H1 (cell line): ENCODE results near the gene PPME1. TPM values are rescaled to one million over a fixed set of nuclear protein-coding genes. Genes with fewer than 3 reads are reported as not detected.
A peak's percentile ranks its signal among the peaks of the same experiment; 100 is the strongest.

Source experiments
- CTCF ChIA-PET: fragments of 300-600 bp; sonication (Branson Sonifier 250); formaldehyde crosslinking; loops from one replicate; lab custom pipeline; 2021; ENCODE audit not compliant: partially characterized antibody; lab: Charles Lee
- POLR2A ChIA-PET: fragments of 300-600 bp; sonication (Branson Sonifier 250); formaldehyde crosslinking; loops from one replicate; lab custom pipeline; 2021; ENCODE audit warnings: inconsistent platforms; ENCODE audit not compliant: partially characterized antibody; lab: Charles Lee
- DNase-seq, 2 experiments: peaks; one replicate each; pipeline versions ENCODE4 v3.0.0 to v3.0.0-alpha.2; 2010 to 2022; ENCODE audit warnings: low spot score in 2 of 2, low read depth in 1 of 2, mixed read lengths in 1 of 2
- FAIRE-seq: peaks from 2 replicates; lab custom pipeline; 2011; peaks lifted over from hg19 to GRCh38; lab: Jason Lieb, UNC
- H2AFZ ChIP-seq: 2 replicates; pipeline ENCODE4 v1.8.1; 2012; ENCODE audit warnings: low read length, inconsistent platforms
- H2AK5ac ChIP-seq: 2 replicates; pipeline ENCODE4 v1.6.1; 2013; ENCODE audit warnings: low read depth, low read length
- H2BK120ac ChIP-seq: replicated peaks from 2 replicates; pipeline ENCODE3; 2013; ENCODE audit warnings: low read depth, low read length, inconsistent platforms
- H2BK12ac ChIP-seq: 2 replicates; pipeline ENCODE4 v1.6.1; 2013; ENCODE audit warnings: low read depth, low read length
- H2BK15ac ChIP-seq: 2 replicates; pipeline ENCODE4 v1.6.1; 2013; ENCODE audit warnings: low read length
- H2BK20ac ChIP-seq: 2 replicates; pipeline ENCODE4 v1.6.1; 2013; ENCODE audit warnings: low read length
- H2BK5ac ChIP-seq: 2 replicates; pipeline ENCODE4 v1.6.1; 2013; ENCODE audit warnings: low read depth, low read length
- H3K14ac ChIP-seq: 2 replicates; pipeline ENCODE4 v1.6.1; 2013; ENCODE audit warnings: inconsistent platforms; ENCODE audit not compliant: insufficient read length
- H3K18ac ChIP-seq: 2 replicates; pipeline ENCODE4 v1.6.1; 2013; ENCODE audit warnings: low read length; ENCODE audit errors: extremely low read depth
- H3K23ac ChIP-seq: 2 replicates; pipeline ENCODE4 v1.6.1; 2013; ENCODE audit warnings: inconsistent platforms; ENCODE audit not compliant: insufficient read length
- H3K23me2 ChIP-seq: 2 replicates; pipeline ENCODE4 v1.6.1; 2013; ENCODE audit warnings: low read depth, low read length
- H3K27ac ChIP-seq: 2 replicates; pipeline ENCODE4 v1.6.1; 2011; ENCODE audit warnings: low read depth, low read length, inconsistent platforms
- H3K27me3 ChIP-seq, 4 experiments: replicated peaks in 1 of 4; 1 replicate in 1 of 4; 2 replicates in 3 of 4; pipeline versions ENCODE4 v1.6.1 to v1.8.1; 2011 to 2013; ENCODE audit warnings: low read length in 3 of 4, mild to moderate bottlenecking in 3 of 4, inconsistent platforms in 2 of 4, mixed read lengths in 2 of 4, moderate library complexity in 1 of 4; ENCODE audit not compliant: control insufficient read depth in 3 of 4, insufficient read depth in 3 of 4; ENCODE audit errors: extremely low read depth in 1 of 4
- H3K36me3 ChIP-seq, 4 experiments: 2 replicates each; pipeline versions ENCODE4 v1.6.1 to v1.8.1; 2011 to 2013; ENCODE audit warnings: mild to moderate bottlenecking in 4 of 4, low read length in 3 of 4, moderate library complexity in 2 of 4, control low read depth in 1 of 4, inconsistent platforms in 1 of 4; ENCODE audit not compliant: insufficient read depth in 4 of 4, control insufficient read depth in 2 of 4
- H3K4ac ChIP-seq: replicated peaks from 2 replicates; pipeline ENCODE3; 2013; ENCODE audit warnings: low read length, low read depth, mixed read lengths, inconsistent platforms; ENCODE audit not compliant: insufficient read length
- H3K4me1 ChIP-seq, 4 experiments: replicated peaks in 1 of 4; 1 replicate in 1 of 4; 2 replicates in 3 of 4; pipeline versions ENCODE4 v1.6.1 to v1.8.1; 2011 to 2013; ENCODE audit warnings: low read length in 3 of 4, inconsistent platforms in 2 of 4, mixed read lengths in 1 of 4; ENCODE audit not compliant: insufficient read depth in 4 of 4, control insufficient read depth in 3 of 4
- H3K4me2 ChIP-seq, 2 experiments: 2 replicates each; pipeline versions ENCODE4 v1.6.1 to v1.8.1; 2011 to 2013; ENCODE audit warnings: low read depth in 2 of 2, low read length in 2 of 2, control low read depth in 1 of 2, inconsistent platforms in 1 of 2, mild to moderate bottlenecking in 1 of 2; ENCODE audit not compliant: insufficient read depth in 1 of 2
- H3K4me3 ChIP-seq, 4 experiments: fragments of 200-600, 300-600 bp in 1 of 4; sonication (generic), shearing (Covaris generic), sonication (Bioruptor Twin) in 1 of 4; 2 replicates each; pipeline versions ENCODE4 v1.5.1 to v1.8.1; 2011 to 2016; ENCODE audit warnings: low read length in 4 of 4, low read depth in 3 of 4, control low read depth in 2 of 4, inconsistent platforms in 2 of 4, mild to moderate bottlenecking in 2 of 4, mixed read lengths in 1 of 4, moderate library complexity in 1 of 4; ENCODE audit not compliant: insufficient read depth in 2 of 4; ENCODE audit errors: extremely low read depth in 1 of 4
- H3K56ac ChIP-seq: replicated peaks from 2 replicates; pipeline ENCODE3; 2013; ENCODE audit warnings: low read depth, mild to moderate bottlenecking, mixed read lengths, low read length, inconsistent platforms; ENCODE audit not compliant: insufficient read length
- H3K79me1 ChIP-seq: 2 replicates; pipeline ENCODE4 v1.6.1; 2013; ENCODE audit warnings: low read depth, low read length, control low read depth
- H3K79me2 ChIP-seq, 2 experiments: 2 replicates each; pipeline versions ENCODE4 v1.6.1 to v1.8.1; 2012 to 2013; ENCODE audit warnings: low read length in 2 of 2, mild to moderate bottlenecking in 2 of 2, inconsistent platforms in 1 of 2; ENCODE audit not compliant: insufficient read depth in 2 of 2, control insufficient read depth in 1 of 2
- H3K9ac ChIP-seq, 4 experiments: replicated peaks in 1 of 4; 1 replicate in 1 of 4; 2 replicates in 3 of 4; pipeline versions ENCODE4 v1.6.1 to v1.8.1; 2011 to 2013; ENCODE audit warnings: low read depth in 3 of 4, low read length in 3 of 4, control low read depth in 2 of 4, mild to moderate bottlenecking in 2 of 4, moderate library complexity in 2 of 4, inconsistent platforms in 1 of 4; ENCODE audit errors: extremely low read depth in 1 of 4
- H3K9me3 ChIP-seq, 2 experiments: 2 replicates each; pipeline versions ENCODE4 v1.6.1 to v1.8.1; 2012 to 2013; ENCODE audit warnings: mild to moderate bottlenecking in 2 of 2, moderate library complexity in 2 of 2, control low read depth in 1 of 2, inconsistent platforms in 1 of 2, low read depth in 1 of 2, low read length in 1 of 2, mixed read lengths in 1 of 2; ENCODE audit not compliant: insufficient read depth in 2 of 2
- H4K20me1 ChIP-seq, 2 experiments: replicated peaks in 1 of 2; 2 replicates each; pipeline versions ENCODE3 to v1.8.1; 2011 to 2013; ENCODE audit warnings: inconsistent platforms in 2 of 2, low read length in 2 of 2, mild to moderate bottlenecking in 1 of 2; ENCODE audit not compliant: insufficient read depth in 2 of 2, control insufficient read depth in 1 of 2
- H4K5ac ChIP-seq: 2 replicates; pipeline ENCODE4 v1.6.1; 2013; ENCODE audit warnings: low read length, low read depth, mixed read lengths, inconsistent platforms; ENCODE audit not compliant: insufficient read length
- H4K8ac ChIP-seq: 2 replicates; pipeline ENCODE4 v1.8.0; 2013; ENCODE audit warnings: mild to moderate bottlenecking, moderate library complexity, low read length, inconsistent platforms; ENCODE audit not compliant: insufficient read depth; ENCODE audit errors: extremely low read depth
- H4K91ac ChIP-seq: replicated peaks from 2 replicates; pipeline ENCODE3; 2013; ENCODE audit warnings: low read length, mixed read lengths, inconsistent platforms; ENCODE audit not compliant: insufficient read length
- EZH2 ChIP-seq: fragments of 200-600 bp; sonication (generic); IDR thresholded peaks from 2 replicates; pipeline ENCODE4 v1.7.1; 2012; ENCODE audit warnings: low read depth, mild to moderate bottlenecking, moderate library complexity, low read length, inconsistent platforms; ENCODE audit not compliant: severe bottlenecking
- KDM5A ChIP-seq: fragments of 200-600 bp; IDR thresholded peaks from 2 replicates; pipeline ENCODE4 v1.7.1; 2012; ENCODE audit warnings: mild to moderate bottlenecking, low read length, inconsistent platforms, mixed read lengths
- RAD21 ChIP-seq, 2 experiments: IDR thresholded peaks in 1 of 2; conservative IDR thresholded peaks in 1 of 2; 2 replicates each; pipeline ENCODE4 v1.6.1; 2011; ENCODE audit warnings: low read depth in 2 of 2, low read length in 2 of 2, improper control_type of control experiment in 1 of 2, inconsistent platforms in 1 of 2, mild to moderate bottlenecking in 1 of 2, moderate library complexity in 1 of 2
- SIRT6 ChIP-seq: IDR thresholded peaks from one replicate; pipeline ENCODE4 v1.7.1; 2012; ENCODE audit warnings: low read length, inconsistent platforms
- WGBS, 2 experiments: shearing (Covaris generic) in 1 of 2; methylation state at CpG; one replicate each; pipeline versions ENCODE4 v1.1.6 to v1.1.7; 2013 to 2015; ENCODE audit warnings: low lambda C conversion rate in 2 of 2, mixed read lengths in 2 of 2, inconsistent platforms in 1 of 2, low coverage in 1 of 2, missing lambda C conversion rate in 1 of 2; ENCODE audit not compliant: insufficient replicate concordance in 2 of 2, insufficient coverage in 1 of 2, insufficient read length in 1 of 2; ENCODE audit errors: extremely low coverage in 1 of 2, missing lambda C conversion rate in 1 of 2; 5-methylcytosine and 5-hydroxymethylcytosine counted together
- polyA plus RNA-seq, 7 experiments: library from polyadenylated mRNA; depleted of rRNA in 3 of 7; stranded (reverse) in 5 of 7; unstranded in 2 of 7; fragments of >200 nt in 5 of 7; fragments of 200-250 nt in 2 of 7; gene quantifications; 1 replicate in 5 of 7; 2 replicates in 1 of 7; 4 replicates in 1 of 7; pipeline versions ENCODE4 v1.2.1 to v1.2.3, GENCODE V29; 2011 to 2013; ENCODE audit warnings: missing spikeins in 2 of 7, mixed read lengths in 2 of 7
- total RNA-seq: library from RNA; stranded (reverse); fragmentation: NEBNext Ultra II Directional; extraction: Animal tissue kit (Norgen Biotek cat#: 25700); gene quantifications from 2 replicates; pipeline ENCODE4 v1.2.1, GENCODE V29; 2021
- TF ChIP-seq, protein P1 (sequence below): IDR thresholded peaks from 2 replicates; pipeline ENCODE4 v1.6.1; 2012; ENCODE audit warnings: low read length, inconsistent platforms
- TF ChIP-seq, protein P2 (sequence below), 3 experiments: IDR thresholded peaks; 1 replicate in 2 of 3; 2 replicates in 1 of 3; pipeline versions ENCODE4 v1.5.1 to v1.6.1; 2011; ENCODE audit warnings: low read length in 3 of 3, mild to moderate bottlenecking in 3 of 3, inconsistent platforms in 2 of 3, low read depth in 1 of 3, moderate library complexity in 1 of 3; ENCODE audit not compliant: insufficient read depth in 1 of 3; ENCODE audit errors: control extremely low read depth in 1 of 3
- TF ChIP-seq, protein P3 (sequence below): IDR thresholded peaks from 2 replicates; pipeline ENCODE4 v1.6.1; 2012; ENCODE audit warnings: inconsistent platforms

Gene PPME1
- total and polyA plus RNA-seq, 2 of the 8 experiments (the other 6 are each of a cell fraction or from before 2014, with no cell fraction given): 55.1 to 64.5 TPM

DNA sequence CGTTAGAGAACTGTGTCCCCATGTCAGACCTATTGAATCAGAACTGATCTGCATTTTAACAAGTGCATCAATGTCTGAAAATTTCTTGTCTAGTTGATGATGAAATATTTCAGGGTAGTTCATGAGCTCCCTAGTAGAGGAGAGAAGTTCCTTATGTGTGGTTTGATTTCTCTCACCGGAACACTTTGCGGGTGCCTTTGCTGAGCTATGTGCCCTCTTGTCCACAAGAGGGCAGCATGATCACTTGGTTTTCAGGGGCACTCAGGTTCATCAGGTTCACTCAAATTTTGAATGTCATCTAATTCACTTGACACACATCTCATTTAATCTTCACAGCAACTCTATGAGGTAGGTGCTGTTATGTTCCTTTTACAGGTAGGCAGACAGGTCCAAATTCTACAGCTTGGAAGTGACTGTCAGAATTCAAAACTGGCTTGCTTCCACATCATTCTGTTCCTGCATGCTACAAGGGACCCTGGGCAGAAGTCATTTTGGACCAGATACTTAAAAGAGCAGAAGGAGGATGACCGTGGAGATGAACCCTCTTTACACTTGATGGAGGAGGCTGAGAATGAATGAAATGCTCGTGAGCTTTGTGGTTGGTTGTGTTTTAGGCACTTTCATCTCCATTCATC is 84.8 kb downstream of the PPME1 start:
- peaks cover 2 to 20% (median 12%) of the 10 kb centered on the region in 4 experiments; a peak in 5 of 8 replicates for H3K36me3 ChIP-seq
- no peak overlapping the region for H2BK5ac ChIP-seq
- peaks cover 2% of the 10 kb centered on the region in 2 experiments for H4K20me1 ChIP-seq
- ChIA-PET POLR2A (interaction anchor here (0.7 kb wide), 1 partner anchor 72 kb away, joined by 4 read pairs; no protein-coding TSS in a partner anchor), CTCF (interaction anchor here (0.6 to 3.6 kb wide), 39 partner anchors 9 to 1531 kb away, joined by 3 to 53 read pairs (median 4); partner anchors contain the start of gene P4HA3)
- H3K4me1 ChIP-seq: no peaks in the 10 kb centered on the region
- no peak overlapping the region for H2AK5ac ChIP-seq
- no peaks in the 10 kb centered on the region for H3K9me3 ChIP-seq
- FAIRE-seq (peak; percentile 95), DNase-seq (peak; percentile 17 to 54)
- no peak overlapping the region for H3K18ac ChIP-seq
- no peak overlapping the region for H4K91ac ChIP-seq
- H2BK15ac ChIP-seq: no peak overlapping the region
- no peak overlapping the region for H2BK120ac ChIP-seq
- no peak overlapping the region for H4K5ac ChIP-seq
- H3K14ac ChIP-seq: no peak overlapping the region
- no peak overlapping the region for H2AFZ ChIP-seq
- no peak overlapping the region for H4K8ac ChIP-seq
- no peaks in the 10 kb centered on the region for H3K27me3 ChIP-seq
- no peak overlapping the region for H3K23ac ChIP-seq
- no peak overlapping the region for H2BK20ac ChIP-seq
- no peak overlapping the region for H3K4ac ChIP-seq
- H3K56ac ChIP-seq: no peak overlapping the region
- H3K23me2 ChIP-seq: no peaks in the 10 kb centered on the region
- H3K79me1 ChIP-seq: no peaks in the 10 kb centered on the region
- H3K4me3 ChIP-seq: no peak overlapping the region
- H2BK12ac ChIP-seq: no peak overlapping the region
- no peak overlapping the region for H3K4me2 ChIP-seq
- H3K79me2 ChIP-seq: no peaks in the 10 kb centered on the region
- no peak overlapping the region for H3K9ac ChIP-seq
- 79% methylated on average over 5 of the region's 5 CpGs; no CpG with 5 or more reads in 1 of the 2 experiments for WGBS, 2 experiments
- H3K27ac ChIP-seq: no peak overlapping the region
- TF ChIP-seq RAD21 (IDR thresholded peaks at IDR 0.05 in 1 of 2, conservative IDR thresholded peaks at IDR 0.05 in 1 of 2; ENCODE audit: low read depth in 2 of 2, low read length in 2 of 2) (peak; percentile 88 to 90), SIRT6 (no peak), EZH2 (no peak), KDM5A (no peak)
- TF ChIP-seq, protein P1, sequence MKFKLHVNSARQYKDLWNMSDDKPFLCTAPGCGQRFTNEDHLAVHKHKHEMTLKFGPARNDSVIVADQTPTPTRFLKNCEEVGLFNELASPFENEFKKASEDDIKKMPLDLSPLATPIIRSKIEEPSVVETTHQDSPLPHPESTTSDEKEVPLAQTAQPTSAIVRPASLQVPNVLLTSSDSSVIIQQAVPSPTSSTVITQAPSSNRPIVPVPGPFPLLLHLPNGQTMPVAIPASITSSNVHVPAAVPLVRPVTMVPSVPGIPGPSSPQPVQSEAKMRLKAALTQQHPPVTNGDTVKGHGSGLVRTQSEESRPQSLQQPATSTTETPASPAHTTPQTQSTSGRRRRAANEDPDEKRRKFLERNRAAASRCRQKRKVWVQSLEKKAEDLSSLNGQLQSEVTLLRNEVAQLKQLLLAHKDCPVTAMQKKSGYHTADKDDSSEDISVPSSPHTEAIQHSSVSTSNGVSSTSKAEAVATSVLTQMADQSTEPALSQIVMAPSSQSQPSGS: no peak
- TF ChIP-seq, protein P2, sequence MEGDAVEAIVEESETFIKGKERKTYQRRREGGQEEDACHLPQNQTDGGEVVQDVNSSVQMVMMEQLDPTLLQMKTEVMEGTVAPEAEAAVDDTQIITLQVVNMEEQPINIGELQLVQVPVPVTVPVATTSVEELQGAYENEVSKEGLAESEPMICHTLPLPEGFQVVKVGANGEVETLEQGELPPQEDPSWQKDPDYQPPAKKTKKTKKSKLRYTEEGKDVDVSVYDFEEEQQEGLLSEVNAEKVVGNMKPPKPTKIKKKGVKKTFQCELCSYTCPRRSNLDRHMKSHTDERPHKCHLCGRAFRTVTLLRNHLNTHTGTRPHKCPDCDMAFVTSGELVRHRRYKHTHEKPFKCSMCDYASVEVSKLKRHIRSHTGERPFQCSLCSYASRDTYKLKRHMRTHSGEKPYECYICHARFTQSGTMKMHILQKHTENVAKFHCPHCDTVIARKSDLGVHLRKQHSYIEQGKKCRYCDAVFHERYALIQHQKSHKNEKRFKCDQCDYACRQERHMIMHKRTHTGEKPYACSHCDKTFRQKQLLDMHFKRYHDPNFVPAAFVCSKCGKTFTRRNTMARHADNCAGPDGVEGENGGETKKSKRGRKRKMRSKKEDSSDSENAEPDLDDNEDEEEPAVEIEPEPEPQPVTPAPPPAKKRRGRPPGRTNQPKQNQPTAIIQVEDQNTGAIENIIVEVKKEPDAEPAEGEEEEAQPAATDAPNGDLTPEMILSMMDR (IDR thresholded peaks at IDR 0.05; ENCODE audit: control extremely low read depth in 1 of 3, insufficient read depth in 1 of 3, low read depth in 1 of 3, low read length in 3 of 3): peak; percentile 70 to 87 (median 83)
- TF ChIP-seq, protein P3, sequence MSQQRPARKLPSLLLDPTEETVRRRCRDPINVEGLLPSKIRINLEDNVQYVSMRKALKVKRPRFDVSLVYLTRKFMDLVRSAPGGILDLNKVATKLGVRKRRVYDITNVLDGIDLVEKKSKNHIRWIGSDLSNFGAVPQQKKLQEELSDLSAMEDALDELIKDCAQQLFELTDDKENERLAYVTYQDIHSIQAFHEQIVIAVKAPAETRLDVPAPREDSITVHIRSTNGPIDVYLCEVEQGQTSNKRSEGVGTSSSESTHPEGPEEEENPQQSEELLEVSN: no peak
